HG02763 (cell line): ENCODE results near the gene TMEM270.
"Not testable (repeated sequence)": the region's sequence is repeated elsewhere in the genome, so short reads cannot be mapped to it uniquely, and the experiment has no call there.

Experiments used
- ATAC-seq: cut with Tn5 transposase; IDR thresholded peaks from one replicate; pipeline ENCODE4 v1.9.1; 2021; ENCODE audit warnings: mild to moderate bottlenecking, moderate library complexity; ENCODE audit not compliant: unreplicated experiment

The TMEM270 gene

GRCh38 chr7:73884867-73885422 lies 24.0 kb downstream of the TMEM270 start:
- ATAC-seq, result not testable (repeated sequence)

DNA sequence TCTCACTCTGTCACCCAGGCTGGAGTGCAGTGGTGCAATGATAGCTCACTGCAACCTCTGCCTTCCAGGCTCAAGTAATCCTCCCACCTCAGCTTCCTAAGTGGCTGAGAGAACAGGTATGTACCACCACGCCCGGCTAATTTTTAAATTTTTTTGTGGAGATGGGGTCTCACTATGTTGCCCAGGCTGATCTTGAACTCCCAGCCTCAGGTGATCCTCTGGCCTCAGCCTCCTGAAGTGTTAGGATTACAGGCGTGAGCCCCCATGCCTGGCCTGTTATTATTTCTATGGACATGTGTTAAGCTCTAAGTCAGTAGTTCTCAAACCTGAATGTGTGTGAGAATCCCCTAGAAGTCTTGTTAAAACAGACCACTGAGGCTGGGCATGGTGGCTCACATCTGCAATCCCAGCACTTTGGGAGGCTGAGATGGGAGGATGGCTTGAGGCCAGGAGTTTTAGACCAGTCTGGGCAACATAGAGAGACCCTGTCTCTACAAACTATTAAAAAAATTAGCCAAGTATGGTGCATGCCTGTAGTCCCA lies 24.5 kb downstream of the TMEM270 start:
- ATAC-seq, result no peak

GRCh38 chr7:73885975-73886798 lies 25.2 kb downstream of the TMEM270 start:
- no peak for ATAC-seq

- ATAC-seq, result no peak
Measured at GRCh38 chr7:73887762-73888161, 26.8 kb downstream of the TMEM270 start.

GRCh38 chr7:73888959-73889358 lies 28.0 kb downstream of the TMEM270 start:
- no peak for ATAC-seq

DNA sequence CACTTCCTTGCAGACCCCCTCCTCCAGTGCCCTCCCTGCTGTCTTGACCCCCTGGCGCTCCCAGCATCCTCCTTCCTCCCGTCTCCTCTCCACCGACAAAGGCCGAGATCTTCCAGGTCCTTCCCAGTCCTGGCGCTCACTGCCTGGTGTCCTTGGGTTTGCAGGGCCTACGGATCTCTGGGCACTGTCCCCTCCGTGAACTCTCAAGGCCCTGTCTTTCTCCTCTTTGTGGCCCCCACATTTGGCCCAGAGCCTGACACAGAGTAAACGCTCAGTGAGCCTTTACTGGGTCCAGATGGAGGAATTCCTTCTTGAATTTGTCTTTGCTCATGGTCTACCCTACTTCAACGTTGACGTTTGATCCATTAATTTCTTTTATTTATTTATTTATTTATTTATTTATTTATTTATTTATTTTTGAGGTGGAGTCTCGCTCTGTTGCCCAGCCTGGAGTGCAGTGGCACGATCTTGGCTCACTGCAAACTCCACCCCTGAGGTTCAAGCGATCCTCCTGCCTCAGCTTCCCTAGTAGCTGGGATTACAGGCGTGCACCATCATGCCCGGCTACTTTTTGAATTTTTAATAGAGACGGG lies 29.7 kb downstream of the TMEM270 start:
- no peak for ATAC-seq

DNA sequence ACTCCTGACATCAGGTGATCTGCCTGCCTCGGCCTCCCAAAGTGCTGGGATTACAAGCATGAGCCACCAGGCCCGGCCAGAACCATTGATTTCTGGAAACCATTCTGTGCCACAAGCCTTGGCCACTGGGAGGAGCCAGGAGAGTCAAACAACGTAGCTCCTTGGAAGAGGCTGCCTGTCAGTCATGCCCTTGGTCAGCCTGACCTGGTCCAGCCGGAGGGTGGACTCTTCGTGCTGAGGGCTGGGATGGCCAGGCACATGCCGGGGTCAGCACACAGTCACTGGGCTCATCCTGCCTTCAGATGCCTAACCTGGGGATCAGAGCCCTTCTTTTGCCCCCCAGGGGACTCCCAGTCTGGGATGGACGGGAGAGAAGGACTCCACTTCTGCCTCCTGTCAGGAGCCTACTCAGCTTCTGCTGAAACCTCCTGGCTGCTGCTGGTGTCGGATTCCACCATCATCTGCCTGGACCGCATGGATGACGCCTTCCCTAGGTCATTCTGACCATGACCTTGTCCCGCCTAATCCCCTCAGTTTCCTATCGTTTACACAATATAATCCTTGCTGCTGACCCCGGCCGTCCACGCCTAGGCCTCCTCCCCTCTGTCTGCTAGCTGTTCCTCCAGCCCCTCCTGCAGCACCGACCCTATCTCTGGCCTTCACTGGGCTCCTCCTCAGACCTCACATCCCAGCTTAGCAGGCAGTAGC lies 30.4 kb downstream of the TMEM270 start:
- no peak for ATAC-seq

DNA sequence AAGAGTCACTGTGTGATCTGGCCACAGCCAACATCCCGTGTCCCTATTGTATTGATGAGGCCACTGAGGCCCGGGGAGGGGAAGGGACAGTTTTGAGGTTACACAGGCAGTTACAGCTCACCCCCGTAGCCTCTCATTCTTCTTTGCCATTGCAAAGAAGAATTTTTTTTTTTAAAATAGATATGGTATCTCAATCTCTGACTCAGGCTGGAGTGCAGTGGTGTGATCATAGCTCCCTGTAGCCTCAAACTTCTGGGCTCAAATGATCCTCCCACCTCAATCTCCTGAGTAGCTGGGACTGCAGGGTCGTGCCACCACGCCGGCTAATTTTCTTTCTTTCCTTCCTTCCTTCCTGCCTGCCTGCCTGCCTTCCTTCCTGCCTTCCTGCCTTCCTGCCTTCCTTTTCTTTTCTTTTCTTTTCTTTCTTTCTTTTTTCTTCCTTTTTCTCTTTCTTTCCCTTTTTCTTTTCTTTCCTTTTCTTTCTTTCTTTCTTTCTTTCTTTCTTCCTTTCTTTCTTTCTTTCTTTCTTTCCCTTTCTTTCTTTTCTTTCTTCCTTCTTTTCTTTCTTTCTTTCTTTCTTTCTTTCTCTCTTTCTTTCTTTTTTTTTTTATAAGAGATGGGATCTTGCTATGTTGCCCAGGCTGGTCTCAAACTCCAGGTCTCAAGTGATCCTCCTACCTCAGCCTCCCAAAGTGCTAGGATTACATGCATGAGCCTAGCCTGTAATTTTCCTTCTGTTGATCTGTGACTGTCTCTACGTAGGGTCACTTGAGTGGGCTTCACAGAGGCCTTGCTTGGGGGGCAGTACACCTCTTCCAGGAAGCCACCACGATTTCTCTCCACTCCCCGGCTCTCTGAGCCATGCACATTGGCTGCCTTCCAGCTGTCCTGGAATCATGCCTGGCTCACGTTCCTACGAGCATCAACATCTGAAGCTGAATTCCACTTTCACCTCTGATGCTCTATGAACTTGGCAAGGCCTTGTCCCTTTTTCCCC lies 31.3 kb downstream of the TMEM270 start:
- no peak for ATAC-seq

- no peak for ATAC-seq
Measured at GRCh38 chr7:73893342-73894101, 32.6 kb downstream of the TMEM270 start.

DNA sequence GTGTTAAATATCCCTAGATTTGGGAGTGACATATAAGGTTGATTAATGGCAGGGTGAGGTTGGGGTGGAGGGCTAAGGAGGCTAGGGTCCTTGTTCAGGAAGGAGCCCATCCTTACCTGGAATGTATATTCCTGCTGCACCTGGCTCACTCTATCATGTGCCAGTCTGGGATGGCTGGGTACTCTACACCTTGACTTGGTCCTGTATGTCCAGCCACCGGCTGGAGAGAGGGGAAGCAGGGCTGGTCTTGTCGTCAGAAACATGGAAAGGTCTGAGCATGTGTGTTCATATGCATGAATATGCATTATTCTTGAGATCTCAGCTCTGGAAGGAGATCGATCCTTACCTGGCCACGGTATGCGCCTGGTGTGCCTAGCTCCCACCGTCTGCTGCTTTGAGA lies 33.2 kb downstream of the TMEM270 start:
- no peak for ATAC-seq

DNA sequence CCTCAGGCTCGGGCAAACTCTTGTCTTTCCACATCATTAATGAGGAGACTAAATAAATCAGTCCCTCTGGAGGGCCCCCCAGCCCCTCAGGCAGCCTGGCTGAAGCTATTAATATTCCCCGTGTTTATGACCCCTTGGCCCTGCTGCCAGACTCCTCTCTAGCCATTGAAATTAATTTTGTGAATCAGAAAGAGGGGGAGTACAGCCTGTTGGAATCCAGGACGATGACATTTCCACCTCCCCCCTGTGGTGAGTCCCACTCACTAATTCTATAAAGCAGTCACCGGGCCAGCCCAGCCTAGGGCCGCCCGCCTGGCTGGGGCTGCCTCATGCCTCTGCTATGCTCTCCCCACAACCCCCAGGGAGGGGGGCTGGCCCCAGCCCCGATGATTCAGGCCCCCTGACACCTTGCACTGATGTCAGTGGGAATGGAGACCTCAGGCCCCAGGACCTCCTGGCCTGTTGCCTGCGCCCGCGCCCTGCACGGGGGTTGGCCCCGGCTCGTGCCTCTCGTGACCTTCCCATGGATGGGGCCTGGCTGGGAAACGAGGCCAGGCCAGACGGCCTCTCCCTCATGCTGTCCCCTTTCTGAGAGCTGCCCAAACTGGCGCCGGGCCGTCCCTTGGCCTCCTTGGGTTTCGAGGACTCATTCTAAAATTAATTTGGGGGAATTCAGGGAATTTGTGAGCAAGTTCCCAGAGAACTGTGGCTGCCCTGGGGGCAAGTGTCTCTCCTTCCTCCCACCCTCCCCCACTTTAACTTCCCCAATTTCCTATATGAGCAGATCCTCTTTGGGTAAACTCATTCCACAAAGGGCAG lies 34.0 kb downstream of the TMEM270 start:
- ATAC-seq, result no peak

GRCh38 chr7:73895626-73896025 lies 34.7 kb downstream of the TMEM270 start:
- ATAC-seq, result no peak

DNA sequence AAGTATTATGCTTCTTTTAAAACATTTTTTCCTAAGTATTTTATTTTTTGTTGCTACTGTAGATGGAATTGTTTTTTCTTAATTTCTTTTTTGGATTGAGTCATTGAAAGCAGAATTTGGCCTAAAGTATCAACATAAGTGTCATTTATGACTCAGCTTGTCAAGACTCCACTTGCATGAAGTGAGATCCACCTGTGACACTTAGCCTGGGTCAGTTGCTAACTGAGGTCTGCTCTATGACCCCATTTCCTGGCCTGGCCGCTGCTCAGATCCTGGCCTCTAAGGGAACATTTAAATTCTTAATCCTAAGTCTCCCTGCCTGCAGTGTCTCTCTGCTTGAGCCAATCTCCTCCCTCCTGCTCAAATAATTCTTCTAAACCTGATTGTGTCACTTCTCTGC lies 35.5 kb downstream of the TMEM270 start:
- no peak for ATAC-seq

DNA sequence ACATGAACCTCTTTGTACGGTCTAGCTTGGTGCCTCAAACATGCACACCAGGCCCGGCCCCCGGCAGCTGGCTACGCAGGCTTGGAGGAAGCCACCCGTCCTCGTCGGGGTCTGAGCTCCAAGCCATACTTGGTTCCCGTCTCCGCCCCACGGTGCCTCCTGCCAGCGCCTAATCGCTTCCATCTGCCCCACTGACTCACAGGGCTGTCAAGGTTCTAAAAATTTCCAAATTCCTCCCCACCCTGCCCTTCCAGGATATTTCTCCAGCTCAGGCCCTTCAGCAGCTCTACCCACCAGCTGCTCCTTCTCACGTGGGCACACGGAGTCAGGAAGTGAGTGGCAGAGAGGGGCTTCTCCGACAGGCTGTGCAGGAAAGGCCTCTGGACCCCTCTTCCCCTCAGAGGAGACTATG lies 38.8 kb downstream of the TMEM270 start:
- ATAC-seq, result no peak

DNA sequence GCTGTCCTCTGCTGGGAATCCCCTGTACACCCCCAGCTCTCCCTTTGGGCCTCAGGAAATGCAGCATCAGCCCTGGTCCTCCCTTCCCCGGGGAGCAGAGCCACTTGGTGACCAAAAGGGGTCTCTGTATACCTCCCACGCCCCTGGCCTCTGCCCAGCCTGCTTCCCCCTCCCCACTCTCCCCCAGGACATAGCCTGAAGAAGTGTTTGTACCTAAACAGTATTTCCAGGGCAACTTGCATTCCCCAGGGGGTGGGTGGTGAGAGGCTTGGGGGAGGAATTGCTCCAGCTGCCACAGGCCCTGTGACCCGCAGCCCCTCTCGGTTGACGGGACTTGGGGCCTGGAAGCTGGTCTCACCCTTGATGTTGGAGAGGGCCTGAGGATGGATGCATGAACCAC lies 39.3 kb downstream of the TMEM270 start:
- ATAC-seq, result no peak

GRCh38 chr7:73901231-73901822 lies 40.4 kb downstream of the TMEM270 start:
- no peak for ATAC-seq

GRCh38 chr7:73901823-73902597 lies 41.1 kb downstream of the TMEM270 start:
- no peak for ATAC-seq
